CD14-positive monocyte (primary cell): ENCODE measurements around the gene MAVS. TPM values are rescaled to one million over a fixed set of nuclear protein-coding genes. Genes with fewer than 3 reads are reported as not detected.
A peak's percentile ranks its signal among the peaks of the same experiment; 100 is the strongest.

Experiments used
- DNase-seq, 3 donors: peaks; one replicate each; pipeline ENCODE4 v3.0.0-alpha.2; 2011 to 2022
- H2AFZ ChIP-seq: 2 replicates; pipeline ENCODE4 v1.6.0; 2012; ENCODE audit warnings: mild to moderate bottlenecking, low read depth, low read length, inconsistent platforms; ENCODE audit not compliant: insufficient read depth, poor library complexity, severe bottlenecking
- H3K27ac ChIP-seq, 2 donors: 1 replicate in 1 of 2; 2 replicates in 1 of 2; pipeline ENCODE4 v1.5.1; 2012 to 2013; ENCODE audit warnings: low read length in 2 of 2, control low read depth in 1 of 2, inconsistent platforms in 1 of 2, low read depth in 1 of 2, mild to moderate bottlenecking in 1 of 2
- H3K27me3 ChIP-seq, 2 donors: one replicate each; pipeline versions ENCODE4 v1.6.0 to v1.6.1; 2011 to 2013; ENCODE audit warnings: low read length in 2 of 2; ENCODE audit not compliant: control insufficient read depth in 2 of 2, insufficient read depth in 2 of 2
- H3K36me3 ChIP-seq, 2 donors: replicated peaks in 1 of 2; 1 replicate in 1 of 2; 2 replicates in 1 of 2; pipeline versions ENCODE4 v1.5.1 to v1.6.1; 2012 to 2013; ENCODE audit warnings: low read length in 2 of 2, control low read depth in 1 of 2, inconsistent platforms in 1 of 2, mild to moderate bottlenecking in 1 of 2; ENCODE audit not compliant: insufficient read depth in 2 of 2, control insufficient read depth in 1 of 2
- H3K4me1 ChIP-seq, 2 donors: 1 replicate in 1 of 2; 2 replicates in 1 of 2; pipeline versions ENCODE4 v1.5.1 to v1.6.1; 2012 to 2013; ENCODE audit warnings: low read length in 2 of 2, control low read depth in 1 of 2, inconsistent platforms in 1 of 2, mild to moderate bottlenecking in 1 of 2, moderate library complexity in 1 of 2; ENCODE audit not compliant: insufficient read depth in 2 of 2, control insufficient read depth in 1 of 2
- H3K4me2 ChIP-seq: replicated peaks from 2 replicates; pipeline ENCODE3; 2012; ENCODE audit warnings: low read length, moderate library complexity, mild to moderate bottlenecking; ENCODE audit not compliant: poor library complexity, severe bottlenecking; ENCODE audit errors: extremely low read depth
- H3K4me3 ChIP-seq, 3 experiments: fragments of 200-600 bp in 1 of 3; sonication (generic) in 1 of 3; replicated peaks in 1 of 3; 1 replicate in 2 of 3; 2 replicates in 1 of 3; pipeline ENCODE4 v1.5.1; 2011 to 2013; ENCODE audit warnings: low read length in 3 of 3, mild to moderate bottlenecking in 3 of 3, control low read depth in 2 of 3, low read depth in 2 of 3, inconsistent platforms in 1 of 3, moderate library complexity in 1 of 3
- H3K79me2 ChIP-seq: 2 replicates; pipeline ENCODE4 v1.6.0; 2012; ENCODE audit warnings: mild to moderate bottlenecking, control low read depth, inconsistent platforms, low read length, moderate library complexity; ENCODE audit not compliant: insufficient read depth
- H3K9ac ChIP-seq: 2 replicates; pipeline ENCODE4 v1.6.0; 2017; ENCODE audit warnings: low read length, mild to moderate bottlenecking; ENCODE audit not compliant: insufficient read depth, poor library complexity, severe bottlenecking
- H3K9me3 ChIP-seq, 2 donors: replicated peaks in 1 of 2; 1 replicate in 1 of 2; 2 replicates in 1 of 2; pipeline versions ENCODE4 v1.5.1 to v1.6.1; 2012 to 2013; ENCODE audit warnings: low read length in 2 of 2, control low read depth in 1 of 2; ENCODE audit not compliant: control insufficient read depth in 1 of 2, insufficient read depth in 1 of 2
- H4K20me1 ChIP-seq: 2 replicates; pipeline ENCODE4 v1.6.0; 2012; ENCODE audit warnings: mild to moderate bottlenecking, low read length, control low read depth, moderate library complexity; ENCODE audit not compliant: insufficient read depth
- H3K27ac Mint-ChIP-seq, 7 donors: one replicate each; pipeline ENCODE4 v1.8.0; 2020; ENCODE audit warnings: mild to moderate bottlenecking in 7 of 7, mixed read lengths in 7 of 7, moderate library complexity in 6 of 7, inconsistent platforms in 2 of 7
- H3K27me3 Mint-ChIP-seq, 3 donors: one replicate each; pipeline ENCODE4 v1.8.0; 2021 to 2022; ENCODE audit warnings: low read depth in 3 of 3, mild to moderate bottlenecking in 3 of 3, mixed read lengths in 3 of 3, moderate library complexity in 3 of 3, inconsistent platforms in 1 of 3
- H3K36me3 Mint-ChIP-seq, 2 donors: one replicate each; pipeline ENCODE4 v1.8.0; 2020; ENCODE audit warnings: mixed read lengths in 2 of 2, inconsistent platforms in 1 of 2, mild to moderate bottlenecking in 1 of 2
- H3K4me1 Mint-ChIP-seq: one replicate; pipeline ENCODE4 v1.8.0; 2020; ENCODE audit warnings: mild to moderate bottlenecking, mixed read lengths
- H3K4me3 Mint-ChIP-seq, 2 donors: one replicate each; pipeline ENCODE4 v1.8.0; 2020; ENCODE audit warnings: mild to moderate bottlenecking in 2 of 2, mixed read lengths in 2 of 2, moderate library complexity in 1 of 2
- H3K9me3 Mint-ChIP-seq, 7 donors: one replicate each; pipeline ENCODE4 v1.8.0; 2020 to 2022; ENCODE audit warnings: mixed read lengths in 7 of 7, mild to moderate bottlenecking in 6 of 7, moderate library complexity in 6 of 7, inconsistent platforms in 2 of 7
- CTCF ChIP-seq: fragments of 200-600 bp; IDR thresholded peaks from one replicate; pipeline ENCODE4 v1.8.0; 2022; ENCODE audit warnings: antibody characterized with exemption, mild to moderate bottlenecking
- WGBS: methylation state at CpG from one replicate; pipeline ENCODE4 v1.1.5; 2013; ENCODE audit warnings: missing lambda C conversion rate; ENCODE audit not compliant: insufficient coverage; 5-methylcytosine and 5-hydroxymethylcytosine counted together
- intact Hi-C, 2 donors: fragments of 100-400 bp; cut with micrococcal nuclease; formaldehyde crosslinking; loops; one replicate each; pipeline versions ENCODE4 v1.15.0 to v1.15.1; 2023
- polyA plus RNA-seq, 3 donors: library from polyadenylated mRNA; depleted of rRNA in 1 of 3; unstranded in 2 of 3; stranded (reverse) in 1 of 3; fragments of 300-500 nt in 2 of 3; fragments of >200 nt in 1 of 3; fragmentation: Illumina TruSeq in 2 of 3; gene quantifications; 1 replicate in 2 of 3; 2 replicates in 1 of 3; pipeline ENCODE4 v1.2.3, GENCODE V29; 2012 to 2021

MAVS gene
- polyA plus RNA-seq, 3 donors = 1.8 to 16.6 (median 3.2) TPM

DNA sequence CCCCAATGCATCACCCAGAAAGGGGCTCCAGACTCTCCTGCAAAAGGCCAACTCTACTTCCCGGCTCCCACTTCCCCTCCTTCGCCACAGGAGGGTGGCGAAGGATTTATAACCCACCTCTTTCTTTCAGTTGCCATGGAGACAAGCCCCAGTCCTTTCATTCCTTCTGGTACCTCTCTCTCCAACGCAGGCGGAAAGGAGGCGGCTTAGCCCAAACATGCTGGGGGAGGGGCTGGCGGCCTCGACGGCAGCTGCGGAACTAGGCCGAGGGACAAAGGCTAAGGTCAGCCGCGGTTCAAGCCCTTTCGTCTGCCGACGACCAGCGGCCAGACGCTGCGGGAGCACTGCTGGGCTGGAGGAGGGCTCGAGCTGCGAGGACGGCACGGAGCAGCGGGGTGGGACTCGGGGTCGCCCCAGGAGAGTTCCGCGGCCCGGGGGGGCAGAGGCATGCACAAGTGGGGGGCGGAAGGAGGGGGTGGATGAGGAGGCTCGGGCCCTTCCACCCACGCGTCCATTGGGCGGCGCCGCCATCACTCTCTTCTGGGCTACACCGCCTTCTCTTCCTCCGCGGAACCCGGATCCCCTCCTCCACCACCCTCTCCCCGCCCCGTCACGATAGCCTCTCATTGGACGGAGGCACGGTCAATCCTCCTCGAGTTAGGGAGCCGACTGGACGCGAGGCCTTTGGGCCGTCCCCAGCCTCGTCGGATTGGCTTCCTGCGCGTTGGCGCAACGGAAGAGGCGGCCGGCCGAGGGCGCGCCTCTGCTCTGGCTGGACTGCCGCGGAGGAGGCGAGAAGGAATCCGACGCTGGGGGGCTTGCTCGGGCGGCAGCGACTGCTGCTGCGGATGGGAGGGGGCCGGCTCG lies 42.2 kb downstream of the MAVS start, which contains the start of gene PANK2:
Gene PANK2, plus strand, starts transcription at position 766 of the 867 bp plus-strand sequence.
- Histone ChIP-seq H2AFZ (peak within 1 kb of the TSS; percentile 78), H3K27me3 (no peaks in the 10 kb centered on the region), H3K36me3 (no peaks in the 10 kb centered on the region), H3K27ac (peak within 1 kb of the TSS; percentile 77 to 85), H3K79me2 (peaks cover 94% of the 10 kb centered on the region), H3K9ac (peak within 1 kb of the TSS; percentile 91), H3K4me3 (peak within 1 kb of the TSS; percentile 93 to 96 (median 94)), H3K4me2 (peak within 1 kb of the TSS; percentile 86), H3K9me3 (no peaks in the 10 kb centered on the region), H3K4me1 (peaks cover 44 to 49% of the 10 kb centered on the region in 2 donors), H4K20me1 (peaks cover 46% of the 10 kb centered on the region)
- TF ChIP-seq CTCF = no peak
- WGBS = under 1% methylated on average over 63 of the region's 72 CpGs
- Mint-ChIP-seq H3K4me3 (peak within 1 kb of the TSS; percentile 95 to 98), H3K9me3 (no peaks in the 10 kb centered on the region), H3K36me3 (peaks cover 2 to 21% of the 10 kb centered on the region in 2 donors), H3K27ac (peak within 1 kb of the TSS; percentile 95 to 98 (median 97)), H3K4me1 (peaks cover 50% of the 10 kb centered on the region), H3K27me3 (peaks cover 0 to 2% (median 1%) of the 10 kb centered on the region in 3 donors)
- peak; percentile 95 to 97 (median 96) for DNase-seq
- intact Hi-C loops = loop anchor here in 1 of 2 donors (1.0 kb wide), 1 partner anchor 12 kb away; no protein-coding TSS in a partner anchor

DNA sequence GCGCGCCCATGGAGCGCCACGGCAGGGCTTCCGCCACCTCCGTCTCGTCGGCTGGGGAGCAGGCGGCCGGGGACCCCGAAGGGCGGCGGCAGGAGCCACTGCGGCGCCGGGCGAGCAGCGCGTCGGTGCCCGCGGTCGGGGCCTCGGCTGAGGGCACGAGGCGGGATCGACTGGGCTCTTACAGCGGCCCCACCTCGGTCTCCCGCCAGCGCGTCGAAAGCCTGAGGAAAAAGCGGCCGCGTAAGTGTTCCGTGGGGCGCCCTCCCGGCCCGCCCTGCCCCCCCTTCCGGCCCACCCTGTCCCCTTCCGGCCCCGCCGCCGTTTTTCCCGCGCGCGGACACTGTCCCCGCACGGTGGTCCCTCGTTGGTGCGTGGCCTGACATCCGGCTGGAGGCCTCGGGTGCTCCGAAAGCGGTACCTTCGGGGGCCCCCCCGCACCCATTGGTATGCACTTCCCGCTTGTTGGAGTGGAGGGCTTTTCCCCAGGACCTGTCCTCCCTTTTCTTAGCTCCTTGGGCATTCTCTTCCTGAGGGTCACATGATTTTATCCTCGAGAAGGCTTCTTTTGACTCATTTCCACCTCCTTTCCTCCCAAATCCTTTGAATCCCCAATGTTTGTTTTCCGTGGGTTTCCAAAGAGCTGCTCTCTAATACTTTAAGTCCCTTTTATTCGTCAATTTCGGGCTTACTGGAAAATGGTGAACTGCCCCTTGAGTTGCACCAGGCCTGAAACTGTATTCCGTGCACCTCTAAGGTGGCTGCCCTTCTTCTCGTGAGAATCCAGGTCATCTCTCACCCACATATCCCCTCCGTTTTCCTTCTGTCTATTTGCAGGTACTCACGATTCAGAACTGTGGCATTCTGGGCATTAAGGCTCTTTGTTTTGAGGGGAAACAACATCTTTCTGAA lies 43.1 kb downstream of the MAVS start:
- intact Hi-C loops = loop anchor here (5.0 kb wide), 2 partner anchors 38 to 42 kb away; partner anchors contain the start of gene MAVS (in 1 of the 2)
- peaks cover 52 to 58% of the 10 kb centered on the region in 2 donors for H3K4me1 ChIP-seq
- TF ChIP-seq CTCF = peak; percentile 28

More for the DNA sequence above, 43.1 kb downstream of the MAVS start:
- under 1% methylated on average over 55 of the region's 68 CpGs for WGBS
- Histone ChIP-seq H2AFZ (peak overlapping the region; percentile 61), H3K9me3 (no peaks in the 10 kb centered on the region), H3K27ac (peak overlapping the region; percentile 69 to 85), H3K36me3 (peaks cover 0 to under 1% of the 10 kb centered on the region in 2 donors), H3K79me2 (peaks cover 98% of the 10 kb centered on the region), H3K27me3 (no peaks in the 10 kb centered on the region), H3K9ac (peak overlapping the region; percentile 91), H4K20me1 (peaks cover 55% of the 10 kb centered on the region), H3K4me2 (peak overlapping the region; percentile 86), H3K4me3 (peak overlapping the region; percentile 93 to 96 (median 94))
- H3K36me3 Mint-ChIP-seq = peaks cover 3 to 19% of the 10 kb centered on the region in 2 donors
- no peaks in the 10 kb centered on the region for H3K9me3 Mint-ChIP-seq
- H3K27me3 Mint-ChIP-seq = peaks cover 0 to 2% (median 1%) of the 10 kb centered on the region in 3 donors
- peak overlapping the region; percentile 95 to 98 for H3K4me3 Mint-ChIP-seq
- H3K27ac Mint-ChIP-seq = peak overlapping the region; percentile 95 to 97 (median 96)
- peaks cover 58% of the 10 kb centered on the region for H3K4me1 Mint-ChIP-seq
- peak in 1 of 3 donors; percentile 35 for DNase-seq
